ENCODE data around the gene COL12A1. TPM values are rescaled to one million over a fixed set of nuclear protein-coding genes. Genes with fewer than 3 reads are reported as not detected.

Gene COL12A1
- total and polyA plus RNA-seq, 2 donors (not counting 3 experiments of a cell fraction or from before 2014, with no cell fraction given), result 48.5 to 89.1 TPM

DNA sequence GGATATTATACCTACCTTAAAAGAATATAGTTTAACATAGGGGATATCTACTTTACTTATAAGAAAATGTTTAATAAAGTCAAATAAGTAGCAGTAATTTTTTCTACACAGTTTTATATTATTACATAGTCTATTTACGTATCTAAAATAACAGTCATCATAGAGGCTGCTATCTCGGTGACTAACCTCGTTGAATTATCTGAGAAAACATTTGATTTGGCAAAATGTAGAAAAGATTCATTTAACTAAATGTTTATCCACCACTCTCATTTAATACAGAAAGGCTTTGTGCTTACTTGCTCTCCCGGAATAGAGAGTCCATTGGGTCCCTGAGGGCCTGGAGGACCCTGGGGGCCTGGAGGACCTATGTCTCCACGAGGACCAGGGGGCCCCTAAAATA, 103.6 kb downstream of the COL12A1 start:
- Histone ChIP-seq H2AFZ (ENCODE audit: low read depth, low read length) (no peak overlapping the region), H3K9me1 (replicated peaks; ENCODE audit: control insufficient read depth, extremely low read depth, insufficient read depth, low read length) (no peaks in the 10 kb centered on the region), H3K4me1 (ENCODE audit: control insufficient read depth, extremely low read depth, insufficient read depth, low read length) (peaks cover 31% of the 10 kb centered on the region), H3K27ac (ENCODE audit: insufficient read depth, low read depth, low read length) (peak overlapping the region; percentile 66), H3K36me3 (ENCODE audit: control insufficient read depth in 2 of 2, extremely low read depth in 1 of 2, insufficient read depth in 2 of 2, low read length in 2 of 2) (no peaks in the 10 kb centered on the region), H4K20me1 (replicated peaks; ENCODE audit: control insufficient read depth, extremely low read depth, insufficient read depth, low read length) (no peaks in the 10 kb centered on the region), H3K79me2 (ENCODE audit: control insufficient read depth, insufficient read depth, low read length) (no peaks in the 10 kb centered on the region), H3K4me2 (ENCODE audit: insufficient read depth, low read length) (peak overlapping the region; percentile 5), H3K9ac (replicated peaks; ENCODE audit: extremely low read depth, insufficient read depth, low read length) (no peak overlapping the region), H3K9me3 (replicated peaks; ENCODE audit: control insufficient read depth, insufficient read depth, low read length) (no peaks in the 10 kb centered on the region), H3K4me3 (replicated peaks in 1 of 3; ENCODE audit: insufficient read depth in 1 of 3, low read depth in 1 of 3, low read length in 3 of 3) (no peak overlapping the region), H3K27me3 (ENCODE audit: control insufficient read depth in 2 of 2, insufficient read depth in 2 of 2, low read length in 2 of 2) (no peaks in the 10 kb centered on the region)
- TF ChIP-seq POLR2A (IDR thresholded peaks at IDR 0.05; ENCODE audit: low read depth, low read length) (no peak), FOS (IDR thresholded peaks at IDR 0.05; ENCODE audit: borderline replicate concordance, insufficient read depth, low read length) (no peak), GATA2 (IDR thresholded peaks at IDR 0.05; ENCODE audit: insufficient read depth, insufficient read length, low read depth, low read length) (no peak), JUN (IDR thresholded peaks at IDR 0.05; ENCODE audit: borderline replicate concordance, insufficient read depth, insufficient read length, low read depth) (no peak), POLR2AphosphoS5 (IDR thresholded peaks at IDR 0.05; ENCODE audit: insufficient read depth, low read depth, low read length) (no peak), MYC (IDR thresholded peaks at IDR 0.05; ENCODE audit: low read depth, low read length) (no peak)
- TF ChIP-seq, protein P1, sequence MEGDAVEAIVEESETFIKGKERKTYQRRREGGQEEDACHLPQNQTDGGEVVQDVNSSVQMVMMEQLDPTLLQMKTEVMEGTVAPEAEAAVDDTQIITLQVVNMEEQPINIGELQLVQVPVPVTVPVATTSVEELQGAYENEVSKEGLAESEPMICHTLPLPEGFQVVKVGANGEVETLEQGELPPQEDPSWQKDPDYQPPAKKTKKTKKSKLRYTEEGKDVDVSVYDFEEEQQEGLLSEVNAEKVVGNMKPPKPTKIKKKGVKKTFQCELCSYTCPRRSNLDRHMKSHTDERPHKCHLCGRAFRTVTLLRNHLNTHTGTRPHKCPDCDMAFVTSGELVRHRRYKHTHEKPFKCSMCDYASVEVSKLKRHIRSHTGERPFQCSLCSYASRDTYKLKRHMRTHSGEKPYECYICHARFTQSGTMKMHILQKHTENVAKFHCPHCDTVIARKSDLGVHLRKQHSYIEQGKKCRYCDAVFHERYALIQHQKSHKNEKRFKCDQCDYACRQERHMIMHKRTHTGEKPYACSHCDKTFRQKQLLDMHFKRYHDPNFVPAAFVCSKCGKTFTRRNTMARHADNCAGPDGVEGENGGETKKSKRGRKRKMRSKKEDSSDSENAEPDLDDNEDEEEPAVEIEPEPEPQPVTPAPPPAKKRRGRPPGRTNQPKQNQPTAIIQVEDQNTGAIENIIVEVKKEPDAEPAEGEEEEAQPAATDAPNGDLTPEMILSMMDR (IDR thresholded peaks at IDR 0.05; ENCODE audit: extremely low read depth in 1 of 2, insufficient read depth in 1 of 2, low read depth in 1 of 2, low read length in 2 of 2), result no peak
- TF ChIP-seq, protein P2, sequence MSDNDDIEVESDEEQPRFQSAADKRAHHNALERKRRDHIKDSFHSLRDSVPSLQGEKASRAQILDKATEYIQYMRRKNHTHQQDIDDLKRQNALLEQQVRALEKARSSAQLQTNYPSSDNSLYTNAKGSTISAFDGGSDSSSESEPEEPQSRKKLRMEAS (IDR thresholded peaks at IDR 0.05; ENCODE audit: insufficient read depth, insufficient read length), result no peak
- DNase-seq (ENCODE audit: low read depth, low spot score) (no peak), FAIRE-seq (no peak)
- no TSS peak for BruUV-seq (replicated peaks)
- intact Hi-C loops (cut with micrococcal nuclease), result no loop called here
- ChIA-PET POLR2A (no interaction called here), CTCF (interaction anchor here (1.3 to 2.9 kb wide), 2 partner anchors 13 to 101 kb away, joined by 3 to 10 read pairs; no protein-coding TSS in a partner anchor)
- dilution Hi-C loops (cut with MboI; ENCODE audit: extremely low pct_ligation_motif_present, low sequenced_read_pairs), result no loop called here

All from endothelial cell of umbilical vein (primary cell).